ENCODE results near the gene TOP3A. TPM values are rescaled to one million over a fixed set of nuclear protein-coding genes. Genes with fewer than 3 reads are reported as not detected.
A peak's percentile ranks its signal among the peaks of the same experiment; 100 is the strongest.

The TOP3A gene
- polyA plus RNA-seq, 3 donors, result 42.9 to 58.2 (median 53.7) TPM

DNA sequence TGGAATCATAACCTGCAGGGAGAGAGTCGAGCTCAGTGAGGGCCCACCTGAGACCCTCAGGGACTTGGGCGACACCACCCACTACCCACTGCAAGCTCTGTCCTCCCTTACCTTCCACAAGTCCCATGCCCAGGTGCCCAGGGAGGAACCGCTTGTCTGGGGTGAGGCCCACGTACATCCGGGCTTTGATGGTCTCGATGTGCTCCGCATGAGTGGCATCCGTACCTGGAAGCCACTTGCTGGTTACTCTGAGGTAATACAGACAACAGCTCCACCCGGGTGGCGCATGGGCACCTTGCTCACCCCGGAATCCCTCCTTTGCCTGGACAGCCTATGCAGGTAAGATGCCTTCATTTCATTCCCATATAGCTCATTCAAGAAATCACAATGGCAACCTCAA is 29.5 kb downstream of the TOP3A start:
- no peak for DNase-seq

DNA sequence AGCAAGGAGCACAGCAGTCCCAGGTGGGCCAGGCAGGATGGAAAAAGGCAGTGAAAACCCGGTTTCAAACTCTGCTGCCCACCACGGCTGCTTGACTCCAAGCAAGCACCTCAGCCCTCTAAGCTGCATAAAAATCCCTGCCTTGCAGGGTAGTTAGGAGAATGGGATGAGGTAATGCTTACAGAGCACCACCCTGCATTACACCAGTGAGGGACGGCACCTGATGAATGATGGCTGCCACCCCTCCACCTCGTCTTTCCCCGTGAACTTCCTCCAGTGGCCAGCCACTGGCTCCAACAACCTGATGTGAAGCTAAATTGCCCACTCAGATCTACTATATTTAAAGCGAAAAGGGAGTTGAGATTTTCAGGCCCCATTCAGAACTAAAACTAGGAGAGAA is 33.0 kb downstream of the TOP3A start:
- DNase-seq, result no peak

GRCh38 chr17:18280766-18281371 is 33.9 kb downstream of the TOP3A start:
- no peak for DNase-seq

- DNase-seq, result no peak
Measured at GRCh38 chr17:18280249-18280648, 34.5 kb downstream of the TOP3A start.

DNA sequence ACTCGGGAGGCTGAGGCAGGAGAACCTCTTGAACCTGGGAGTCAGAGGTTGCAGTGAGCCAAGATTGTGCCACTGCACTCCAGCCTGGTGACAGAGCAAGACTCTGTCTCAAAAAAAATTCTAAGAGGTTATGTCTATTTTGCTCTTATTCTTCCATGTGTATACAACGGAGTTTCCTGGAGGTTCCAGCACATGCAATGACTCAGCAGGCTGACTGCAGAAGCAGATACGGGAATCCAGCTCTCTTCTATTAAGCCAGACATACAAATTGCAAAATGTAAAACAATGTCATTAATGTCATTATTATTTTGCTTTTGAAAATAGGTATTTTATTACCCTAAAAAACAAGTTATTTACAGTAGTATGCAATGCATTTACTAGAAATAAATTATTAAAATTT is 35.9 kb downstream of the TOP3A start:
- DNase-seq, result no peak

DNA sequence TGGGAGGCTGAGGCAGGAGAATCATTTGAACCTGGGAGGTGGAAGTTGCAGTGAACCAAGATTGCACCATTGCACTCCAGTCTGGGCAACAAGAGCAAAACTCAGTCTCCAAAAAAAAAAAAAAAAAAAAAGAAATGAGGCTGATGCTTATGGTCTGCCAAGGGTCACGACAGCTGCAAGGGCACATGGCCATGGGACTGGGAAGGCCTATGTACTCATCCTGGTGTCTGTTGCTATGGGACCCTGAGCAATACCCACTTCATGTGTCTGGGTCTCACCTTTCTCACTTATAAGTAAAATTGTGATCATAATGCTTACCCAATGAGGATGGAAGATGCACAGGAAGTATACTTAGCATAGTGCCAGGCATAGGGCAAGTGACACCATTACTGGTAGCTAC is 37.7 kb downstream of the TOP3A start:
- DNase-seq, result no peak

- no peak for DNase-seq
Measured at GRCh38 chr17:18270046-18270931, 44.5 kb downstream of the TOP3A start.

DNA sequence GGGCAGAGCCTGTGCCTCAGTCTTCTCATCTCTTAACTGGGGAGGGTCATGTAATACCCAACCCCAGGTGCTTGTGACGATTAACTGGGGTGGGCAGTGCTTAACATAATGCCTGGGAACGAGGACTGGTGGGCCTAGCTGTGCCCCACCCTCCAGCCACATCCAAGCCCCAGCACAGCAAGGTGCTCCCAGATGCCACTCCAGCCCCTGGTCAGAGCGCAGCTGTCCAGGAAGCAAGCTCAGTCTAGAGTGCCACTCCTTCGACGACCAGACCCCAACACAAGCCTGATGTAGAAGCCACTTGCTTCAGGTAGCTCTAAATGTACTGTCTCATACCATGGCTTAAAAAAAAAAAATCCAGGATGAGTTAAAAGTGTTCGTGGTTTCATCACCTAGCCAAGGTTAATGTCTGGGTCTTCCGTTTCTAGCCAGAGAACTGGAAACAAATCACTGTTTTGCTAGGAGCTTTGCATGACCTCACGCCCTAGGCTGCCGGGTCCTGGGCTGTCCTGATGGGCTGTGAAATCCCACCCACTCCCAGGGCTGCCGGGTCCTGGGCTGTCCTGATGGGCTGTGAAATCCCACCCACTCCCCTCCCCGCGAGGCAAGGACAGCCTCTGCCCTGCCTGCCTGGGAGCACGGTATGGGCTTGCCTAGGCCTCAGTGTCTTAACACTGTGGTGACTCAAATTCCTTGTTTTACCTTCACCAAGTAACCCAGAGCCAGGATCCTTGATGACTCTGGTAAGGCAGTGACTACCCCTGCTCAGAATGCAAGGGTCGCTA is 46.7 kb downstream of the TOP3A start:
- no peak for DNase-seq

GRCh38 chr17:18267366-18267765 is 47.4 kb downstream of the TOP3A start:
- no peak for DNase-seq

DNA sequence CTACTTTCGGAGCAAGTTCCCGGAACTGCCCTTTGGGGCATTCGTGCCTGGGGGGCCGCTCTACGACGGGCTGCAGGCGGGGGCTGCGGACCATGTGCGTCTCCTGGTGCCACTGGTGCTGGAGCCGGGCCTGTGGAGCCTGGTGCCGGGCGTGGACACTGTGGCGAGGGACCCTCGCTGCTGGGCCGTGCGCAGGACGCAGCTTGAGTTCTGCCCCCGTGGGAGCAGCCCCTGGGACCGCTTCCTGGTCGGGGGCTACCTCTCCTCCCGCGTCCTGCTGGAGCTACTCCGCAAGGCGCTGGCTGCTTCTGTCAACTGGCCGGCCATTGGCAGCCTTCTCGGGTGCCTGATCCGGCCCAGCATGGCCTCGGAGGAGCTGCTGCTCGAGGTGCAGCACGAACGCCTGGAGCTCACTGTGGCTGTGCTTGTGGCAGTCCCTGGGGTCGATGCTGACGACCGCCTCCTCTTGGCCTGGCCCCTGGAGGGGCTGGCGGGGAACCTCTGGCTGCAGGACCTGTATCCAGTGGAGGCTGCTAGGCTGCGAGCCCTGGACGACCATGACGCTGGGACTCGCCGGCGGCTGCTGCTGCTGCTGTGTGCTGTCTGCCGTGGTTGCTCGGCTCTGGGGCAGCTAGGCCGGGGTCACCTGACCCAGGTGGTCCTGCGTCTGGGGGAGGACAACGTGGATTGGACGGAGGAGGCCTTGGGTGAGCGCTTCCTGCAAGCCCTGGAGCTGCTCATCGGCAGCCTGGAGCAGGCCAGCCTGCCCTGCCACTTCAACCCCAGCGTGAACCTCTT is 50.7 kb downstream of the TOP3A start:
- no peak for DNase-seq

GRCh38 chr17:18262641-18263040 is 52.2 kb downstream of the TOP3A start:
- no peak for DNase-seq

DNA sequence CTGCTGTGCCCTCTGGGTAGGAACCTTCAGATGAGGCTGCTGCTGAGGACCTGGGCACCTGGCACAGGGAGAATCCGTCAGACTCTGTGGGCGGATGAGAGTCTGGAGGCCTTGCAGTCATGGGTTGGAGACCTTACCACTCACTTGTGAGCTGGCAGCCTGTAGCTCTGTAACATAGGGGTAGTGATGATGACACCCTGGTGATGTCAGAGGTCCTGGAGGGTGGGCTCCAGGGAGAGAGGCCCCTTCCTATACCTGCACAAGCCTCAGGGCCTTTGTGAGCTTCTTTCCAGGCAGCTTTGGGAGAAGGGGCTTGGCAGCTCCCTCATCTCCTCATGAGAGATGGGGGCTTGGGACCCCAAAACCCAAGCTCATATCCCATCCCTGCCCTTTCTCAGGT is 52.7 kb downstream of the TOP3A start:
- DNase-seq, result no peak

DNA sequence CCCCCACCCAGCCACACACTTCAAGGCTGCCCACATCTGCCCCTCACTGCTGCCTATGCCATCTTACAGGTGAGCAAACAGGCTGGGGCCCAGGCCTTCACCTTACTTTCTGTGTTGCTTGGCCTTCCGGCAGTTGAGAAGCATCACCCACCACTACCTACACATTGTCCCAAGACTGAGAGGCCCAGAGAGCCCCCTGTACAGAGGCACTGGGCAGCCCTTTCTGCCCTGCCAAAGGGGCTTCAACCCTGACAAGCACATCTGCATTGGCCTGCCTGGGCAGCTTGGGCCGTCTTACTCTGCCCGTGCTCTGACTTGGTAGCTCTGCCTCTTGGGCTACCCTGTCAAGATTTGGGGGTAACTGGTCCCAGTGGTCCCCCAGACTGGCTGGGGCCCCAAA is 53.1 kb downstream of the TOP3A start:
- no peak for DNase-seq

DNA sequence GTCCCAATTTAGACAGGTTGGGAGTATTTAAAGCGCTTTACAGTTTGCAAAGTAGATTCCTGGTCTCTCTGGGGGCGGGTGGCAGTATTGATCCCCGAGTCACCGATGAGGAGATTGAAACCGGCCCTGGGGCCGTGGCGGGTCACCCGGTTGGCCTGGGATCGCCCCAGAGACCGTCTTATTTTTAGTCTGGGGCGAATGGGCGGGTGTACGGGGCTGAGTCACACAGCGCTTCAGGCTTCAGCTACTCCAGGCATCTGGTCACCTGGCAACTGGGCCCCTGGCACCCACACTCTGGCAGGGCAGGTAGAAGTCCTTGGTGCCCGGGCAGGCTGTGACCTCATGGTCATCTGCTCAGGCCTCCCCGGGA is 53.7 kb downstream of the TOP3A start:
- DNase-seq, result peak; percentile 46

GRCh38 chr17:18260332-18261145 is 54.3 kb downstream of the TOP3A start, which contains the start of gene MIEF2:
Gene MIEF2 (plus strand): TSS chr17:18260662. CDS start chr17:18262721, 2,059 bp downstream.
- DNase-seq, result peak; percentile 96

DNA sequence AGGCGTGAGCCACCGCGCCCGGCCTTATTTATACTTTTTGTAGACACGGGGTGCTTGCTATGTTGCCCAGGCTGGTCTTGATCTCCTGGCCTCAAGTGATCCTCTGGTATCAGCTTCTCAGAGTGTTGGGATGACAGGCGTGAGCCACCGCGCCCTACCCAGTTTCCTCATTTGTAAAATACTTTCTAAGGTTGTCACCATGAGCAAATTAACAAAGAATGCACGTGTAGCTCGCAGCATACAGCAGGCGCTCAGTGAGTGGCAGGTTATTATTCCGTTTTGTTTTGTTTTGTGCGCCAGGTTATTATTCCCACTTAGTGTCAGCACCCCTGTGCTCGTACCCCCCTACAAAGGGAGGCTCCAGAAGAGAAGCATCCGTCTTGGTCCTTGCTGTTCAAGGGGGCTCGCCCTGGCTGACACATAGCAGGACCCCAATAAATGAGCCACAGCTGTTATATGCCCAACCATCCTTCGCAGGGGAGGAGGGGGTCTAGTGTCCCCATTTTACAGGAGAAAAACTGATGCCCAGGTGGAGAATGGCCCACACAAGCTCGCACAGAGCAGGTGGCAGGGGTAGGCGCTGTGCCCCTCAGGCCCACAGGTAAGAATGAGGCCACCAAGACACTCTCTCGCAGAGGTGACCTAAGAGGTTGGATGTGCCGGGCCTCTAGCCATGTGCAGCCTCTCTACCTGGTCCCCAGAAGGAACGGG is 55.0 kb downstream of the TOP3A start:
- no peak for DNase-seq

GRCh38 chr17:18258356-18259038 is 56.3 kb downstream of the TOP3A start, which contains the start of gene FLII:
Gene FLII (minus strand): TSS chr17:18258738. CDS start chr17:18258690, 48 bp downstream.
- DNase-seq, result no peak

- DNase-seq, result no peak
Measured at GRCh38 chr17:18257982-18258355, 56.8 kb downstream of the TOP3A start.

GRCh38 chr17:18257268-18257981 is 57.4 kb downstream of the TOP3A start:
- DNase-seq, result peak; percentile 36
